Activated CD4-positive, alpha-beta memory T cell treated with anti-CD3 and anti-CD28 coated beads for 36 hours (primary cell): Measurements from ENCODE around the gene SYPL1. TPM values are rescaled to one million over a fixed set of nuclear protein-coding genes. Genes with fewer than 3 reads are reported as not detected.

Source experiments
- CTCF ChIA-PET: fragments of 350-600 bp; sonication (Branson Sonifier 250); formaldehyde crosslinking; loops from one replicate; lab custom pipeline; 2021; ENCODE audit warnings: antibody characterized with exemption, inconsistent platforms; lab: Charles Lee
- POLR2A ChIA-PET: fragments of 350-600 bp; sonication (Branson Sonifier 250); formaldehyde crosslinking; loops from one replicate; lab custom pipeline; 2021; ENCODE audit warnings: antibody characterized with exemption; lab: Charles Lee
- DNase-seq: peaks from one replicate; pipeline ENCODE4 v3.0.0-alpha.2; 2020
- H3K27ac Mint-ChIP-seq: one replicate; pipeline ENCODE4 v1.8.0; 2021; ENCODE audit warnings: mixed read lengths
- H3K27me3 Mint-ChIP-seq: one replicate; pipeline ENCODE4 v1.8.0; 2021; ENCODE audit warnings: mixed read lengths
- H3K36me3 Mint-ChIP-seq: one replicate; pipeline ENCODE4 v1.8.0; 2021; ENCODE audit warnings: mixed read lengths
- H3K4me1 Mint-ChIP-seq: one replicate; pipeline ENCODE4 v1.8.0; 2021; ENCODE audit warnings: low read depth, mixed read lengths
- H3K4me3 Mint-ChIP-seq: one replicate; pipeline ENCODE4 v1.8.0; 2021; ENCODE audit warnings: mild to moderate bottlenecking, mixed read lengths
- H3K9me3 Mint-ChIP-seq: one replicate; pipeline ENCODE4 v1.8.0; 2021; ENCODE audit warnings: mixed read lengths
- intact Hi-C: fragments of 100-400 bp; cut with micrococcal nuclease; formaldehyde crosslinking; loops from one replicate; pipeline ENCODE4 v1.15.1; 2023
- total RNA-seq, 2 experiments: library from RNA; stranded (reverse); gene quantifications; one replicate each; pipeline ENCODE4 v1.2.3, GENCODE V29; 2021

SYPL1 gene
- total RNA-seq, 2 experiments from 2014 or later = 27.4 to 29.1 TPM

DNA sequence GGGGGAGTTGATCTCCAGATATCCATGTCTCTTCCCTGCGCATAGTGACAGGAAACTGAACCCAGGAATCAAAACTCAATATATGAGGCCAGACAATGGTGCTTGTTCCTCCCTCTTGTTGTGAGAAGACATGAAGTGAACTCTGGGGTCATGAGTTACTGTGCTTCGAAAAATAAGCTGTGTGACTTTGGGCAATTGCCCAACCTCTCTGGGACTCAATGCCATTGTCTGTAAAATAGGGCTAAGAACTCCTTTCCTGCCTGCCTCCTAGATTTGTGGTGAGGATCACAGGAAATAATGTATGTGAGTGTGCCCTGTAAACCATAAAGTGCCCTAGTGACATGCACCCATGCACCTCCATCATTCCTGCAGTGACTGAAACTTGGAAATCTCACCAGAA, 48.4 kb downstream of the SYPL1 start:
- DNase-seq = no peak
- no peak overlapping the region for H3K4me3 Mint-ChIP-seq
- H3K9me3 Mint-ChIP-seq = no peaks in the 10 kb centered on the region
- no peaks in the 10 kb centered on the region for H3K27me3 Mint-ChIP-seq
- intact Hi-C loops = no loop called here
- peaks cover 7% of the 10 kb centered on the region for H3K4me1 Mint-ChIP-seq
- no peaks in the 10 kb centered on the region for H3K36me3 Mint-ChIP-seq
- CTCF ChIA-PET = no interaction called here
- POLR2A ChIA-PET = no interaction called here
- H3K27ac Mint-ChIP-seq = no peak overlapping the region

DNA sequence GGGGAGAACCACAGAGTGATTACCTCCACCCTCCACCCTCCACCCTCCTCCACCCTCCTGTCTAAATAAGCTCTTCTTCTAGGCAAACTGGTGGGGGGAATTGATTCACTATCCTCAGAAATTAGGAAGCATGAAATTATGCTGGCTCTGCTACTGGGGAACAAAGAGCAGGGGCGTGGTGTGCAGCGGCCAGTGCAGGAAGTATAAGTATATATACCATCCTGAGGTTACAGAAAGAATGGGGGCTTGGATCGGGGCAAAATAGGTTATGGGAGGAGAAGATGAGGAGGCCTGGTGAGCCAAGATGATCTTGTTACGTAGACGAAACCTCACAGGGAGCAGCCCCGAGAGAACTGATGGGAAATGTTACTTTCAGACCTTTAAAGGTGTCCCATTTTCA, 49.1 kb downstream of the SYPL1 start:
- Mint-ChIP-seq H3K9me3 (no peaks in the 10 kb centered on the region), H3K27ac (no peak overlapping the region), H3K36me3 (no peaks in the 10 kb centered on the region), H3K4me1 (peaks cover 11% of the 10 kb centered on the region), H3K4me3 (no peak overlapping the region), H3K27me3 (no peaks in the 10 kb centered on the region)
- POLR2A ChIA-PET = no interaction called here
- no peak for DNase-seq
- CTCF ChIA-PET = no interaction called here
- intact Hi-C loops = no loop called here

- no peaks in the 10 kb centered on the region for H3K36me3 Mint-ChIP-seq
- intact Hi-C loops = no loop called here
- H3K27ac Mint-ChIP-seq = no peak overlapping the region
- no peak for DNase-seq
- POLR2A ChIA-PET = no interaction called here
- no peak overlapping the region for H3K4me3 Mint-ChIP-seq
- CTCF ChIA-PET = no interaction called here
- H3K9me3 Mint-ChIP-seq = no peaks in the 10 kb centered on the region
- H3K4me1 Mint-ChIP-seq = peaks cover 14% of the 10 kb centered on the region
- no peaks in the 10 kb centered on the region for H3K27me3 Mint-ChIP-seq
Measured at GRCh38 chr7:106062521-106062931, 49.6 kb downstream of the SYPL1 start.

- no peak overlapping the region for H3K27ac Mint-ChIP-seq
- no peak for DNase-seq
Measured at GRCh38 chr7:106062006-106062405, 50.1 kb downstream of the SYPL1 start.

DNA sequence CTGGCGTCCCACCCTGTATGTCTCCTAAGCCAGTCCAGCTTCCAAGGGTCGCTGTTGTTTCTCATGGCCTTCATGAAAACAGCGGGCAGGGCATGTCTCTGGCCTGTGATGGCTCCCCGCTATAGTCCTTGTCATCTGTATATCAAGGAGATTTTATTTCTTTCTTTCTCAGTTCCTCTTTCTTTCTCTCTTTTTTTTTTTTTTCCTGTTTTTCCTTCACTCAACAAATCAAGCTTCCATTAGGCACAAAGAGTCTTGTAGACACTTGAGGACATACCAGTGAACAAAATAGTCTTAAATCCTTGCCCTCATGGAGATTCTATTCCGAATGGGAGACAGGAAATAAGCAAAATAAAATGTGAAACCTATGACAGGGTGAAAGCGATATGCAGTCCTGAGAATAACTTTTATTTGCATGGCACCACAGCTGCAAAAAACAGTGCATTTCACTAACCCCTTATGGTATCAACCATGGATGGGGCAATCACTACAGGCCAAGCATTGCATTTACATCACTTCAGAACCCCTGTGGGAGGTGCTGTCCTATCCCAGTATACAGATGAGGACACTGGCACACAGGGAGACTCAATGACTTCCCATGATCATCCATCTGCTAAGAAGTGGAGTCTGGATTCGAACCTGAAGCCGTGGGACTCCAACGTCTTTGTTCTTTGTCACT, 50.7 kb downstream of the SYPL1 start:
- intact Hi-C loops = no loop called here
- no peak for DNase-seq
- H3K4me3 Mint-ChIP-seq = no peak overlapping the region
- H3K27ac Mint-ChIP-seq = no peak overlapping the region
- no peaks in the 10 kb centered on the region for H3K9me3 Mint-ChIP-seq
- H3K4me1 Mint-ChIP-seq = peaks cover 21% of the 10 kb centered on the region
- H3K36me3 Mint-ChIP-seq = no peaks in the 10 kb centered on the region
- POLR2A ChIA-PET = no interaction called here
- CTCF ChIA-PET = interaction anchor here (1.2 to 1.8 kb wide), 2 partner anchors 43 to 92 kb away, joined by 3 to 8 read pairs; no protein-coding TSS in a partner anchor
- H3K27me3 Mint-ChIP-seq = no peaks in the 10 kb centered on the region

More at GRCh38 chr7:106062006-106062405, 50.1 kb downstream of the SYPL1 start:
- H3K9me3 Mint-ChIP-seq = no peaks in the 10 kb centered on the region
- no peak overlapping the region for H3K4me3 Mint-ChIP-seq
- intact Hi-C loops = no loop called here
- no peaks in the 10 kb centered on the region for H3K36me3 Mint-ChIP-seq
- peaks cover 17% of the 10 kb centered on the region for H3K4me1 Mint-ChIP-seq
- H3K27me3 Mint-ChIP-seq = no peaks in the 10 kb centered on the region
- POLR2A ChIA-PET = no interaction called here
- CTCF ChIA-PET = interaction anchor here (1.2 to 1.8 kb wide), 2 partner anchors 42 to 92 kb away, joined by 3 to 8 read pairs; no protein-coding TSS in a partner anchor

DNA sequence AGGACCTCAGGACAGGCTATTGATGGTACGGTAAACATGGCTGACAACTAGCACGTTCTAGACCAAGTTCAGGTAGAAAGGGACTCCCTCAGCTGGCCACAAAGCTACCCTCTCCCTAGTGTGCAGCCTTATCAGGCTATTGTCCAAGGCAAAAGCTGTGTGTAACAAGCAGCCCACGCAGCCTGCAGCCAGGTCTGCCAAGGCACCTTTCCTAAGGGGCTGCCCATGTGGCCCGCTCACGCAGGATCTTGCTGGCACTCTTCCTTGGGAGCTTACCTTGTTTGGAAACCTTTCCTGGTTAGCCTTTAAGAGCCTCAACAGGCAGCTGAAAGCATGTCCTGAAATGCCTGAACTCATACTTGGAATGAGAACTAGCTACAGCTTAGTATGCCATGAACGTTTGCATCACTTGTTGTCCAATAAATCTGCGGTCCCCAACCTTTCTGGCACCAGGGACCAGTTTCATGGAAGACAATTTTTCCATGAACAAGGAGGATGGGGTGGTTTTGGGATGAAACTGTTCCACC, 51.7 kb downstream of the SYPL1 start:
- no peak for DNase-seq
- Mint-ChIP-seq H3K36me3 (no peaks in the 10 kb centered on the region), H3K9me3 (no peaks in the 10 kb centered on the region), H3K27me3 (no peaks in the 10 kb centered on the region), H3K27ac (no peak overlapping the region), H3K4me1 (peaks cover 21% of the 10 kb centered on the region), H3K4me3 (no peak overlapping the region)
- intact Hi-C loops = no loop called here
- ChIA-PET CTCF (interaction anchor here (1.2 to 1.8 kb wide), 2 partner anchors 92 to 93 kb away, joined by 3 to 8 read pairs; no protein-coding TSS in a partner anchor), POLR2A (no interaction called here)

GRCh38 chr7:106059556-106059955, 52.6 kb downstream of the SYPL1 start:
- Mint-ChIP-seq H3K4me1 (peaks cover 21% of the 10 kb centered on the region), H3K4me3 (no peak overlapping the region), H3K9me3 (no peaks in the 10 kb centered on the region), H3K36me3 (no peaks in the 10 kb centered on the region), H3K27ac (no peak overlapping the region), H3K27me3 (no peaks in the 10 kb centered on the region)
- no peak for DNase-seq
- ChIA-PET POLR2A (interaction anchor here (0.6 kb wide), 1 partner anchor 95 kb away, joined by 3 read pairs; no protein-coding TSS in a partner anchor), CTCF (interaction anchor here (5.6 to 6.0 kb wide), 2 partner anchors 94 to 107 kb away, joined by 53 to 177 read pairs; no protein-coding TSS in a partner anchor)
- intact Hi-C loops = loop anchor here (5.0 kb wide), 2 partner anchors 38 to 53 kb away; partner anchors contain the start of gene SYPL1

DNA sequence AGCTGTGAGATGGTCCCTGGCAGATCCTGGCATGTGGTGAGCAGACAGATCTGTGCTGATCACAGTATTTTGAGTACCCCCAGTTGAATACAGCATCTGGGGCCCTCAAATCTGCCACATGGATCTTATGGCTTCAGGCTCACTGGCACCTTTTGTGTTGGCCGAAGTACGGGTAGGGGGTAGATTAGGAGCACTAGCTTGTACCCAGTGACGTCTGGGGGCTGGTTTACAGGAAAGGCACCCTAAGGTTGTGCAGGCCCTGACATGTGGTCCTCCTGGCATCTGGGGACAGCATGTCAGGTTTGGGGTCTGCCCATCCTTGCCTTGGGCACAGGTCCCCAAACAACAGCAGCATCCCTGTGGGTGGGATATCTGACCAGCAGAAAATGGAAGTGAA, 53.2 kb downstream of the SYPL1 start:
- Mint-ChIP-seq H3K4me1 (peaks cover 21% of the 10 kb centered on the region), H3K27me3 (no peaks in the 10 kb centered on the region), H3K9me3 (no peaks in the 10 kb centered on the region), H3K27ac (no peak overlapping the region), H3K36me3 (no peaks in the 10 kb centered on the region), H3K4me3 (no peak overlapping the region)
- no peak for DNase-seq
- intact Hi-C loops = loop anchor here (5.0 kb wide), 2 partner anchors 38 to 53 kb away; partner anchors contain the start of gene SYPL1
- ChIA-PET CTCF (interaction anchor here (5.6 to 6.0 kb wide), 2 partner anchors 94 to 107 kb away, joined by 53 to 177 read pairs; no protein-coding TSS in a partner anchor), POLR2A (interaction anchor here (0.6 kb wide), 1 partner anchor 95 kb away, joined by 3 read pairs; no protein-coding TSS in a partner anchor)

DNA sequence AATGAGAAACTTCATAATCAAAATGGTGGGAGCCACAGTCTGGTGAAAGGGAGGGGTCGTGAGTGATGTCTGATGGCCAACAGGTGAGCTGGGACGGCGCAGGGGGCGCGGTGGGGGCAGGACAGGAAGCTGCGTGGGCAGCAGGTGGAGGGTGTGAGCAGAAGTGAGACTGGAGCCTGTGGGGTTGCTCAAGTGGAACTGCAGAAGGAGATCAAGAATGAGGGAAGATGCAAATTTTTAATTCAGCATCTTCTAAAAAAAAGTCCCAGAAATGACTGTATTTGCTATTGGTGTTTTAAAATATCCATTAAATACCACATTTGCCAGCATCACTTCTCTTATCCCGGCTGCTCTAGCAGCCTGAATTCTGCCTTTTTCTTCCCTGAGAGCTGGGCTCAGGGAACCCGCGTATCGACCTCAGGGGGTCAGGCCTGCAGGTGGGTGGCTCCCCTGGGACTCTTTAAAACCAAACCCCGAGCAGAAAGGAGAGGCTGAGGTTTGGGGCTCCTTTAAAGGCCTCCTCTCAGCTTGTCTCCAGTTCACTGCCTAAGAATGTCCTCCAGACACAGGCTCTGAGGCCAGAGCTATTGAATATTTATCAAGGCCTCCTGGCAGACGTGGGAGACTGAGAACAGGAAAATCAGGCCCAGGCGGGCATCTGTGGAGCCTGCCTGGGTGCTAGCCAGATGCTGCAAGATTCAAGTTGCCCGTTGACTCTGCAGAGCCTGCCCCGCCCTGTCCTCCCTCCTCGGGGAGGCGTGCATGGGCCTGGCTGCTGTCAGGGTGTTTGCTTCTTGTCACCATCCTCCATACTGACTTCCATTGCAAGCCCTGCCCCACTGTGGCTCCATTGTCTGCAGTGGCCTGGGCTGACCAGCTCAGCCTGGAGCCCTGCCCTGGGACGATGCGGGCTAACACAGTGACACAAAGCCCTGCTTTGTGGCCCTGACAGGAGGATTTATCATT, 53.9 kb downstream of the SYPL1 start:
- H3K27me3 Mint-ChIP-seq = no peaks in the 10 kb centered on the region
- H3K4me1 Mint-ChIP-seq = peaks cover 21% of the 10 kb centered on the region
- intact Hi-C loops = loop anchor here (1.0 to 5.0 kb wide), 5 partner anchors 13 to 108 kb away; partner anchors contain the start of gene SYPL1
- ChIA-PET CTCF (interaction anchor here (0.5 to 6.0 kb wide), 10 partner anchors 9 to 743 kb away, joined by 3 to 177 read pairs (median 4); partner anchors contain the start of gene SYPL1), POLR2A (no interaction called here)
- no peak overlapping the region for H3K4me3 Mint-ChIP-seq
- no peaks in the 10 kb centered on the region for H3K9me3 Mint-ChIP-seq
- peak; percentile 36 for DNase-seq
- no peaks in the 10 kb centered on the region for H3K36me3 Mint-ChIP-seq
- H3K27ac Mint-ChIP-seq = no peak overlapping the region

- Mint-ChIP-seq H3K27ac (no peak overlapping the region), H3K4me1 (peaks cover 16% of the 10 kb centered on the region), H3K9me3 (no peaks in the 10 kb centered on the region), H3K4me3 (no peak overlapping the region), H3K27me3 (no peaks in the 10 kb centered on the region), H3K36me3 (no peaks in the 10 kb centered on the region)
- POLR2A ChIA-PET = no interaction called here
- no peak for DNase-seq
- intact Hi-C loops = loop anchor here (1.0 to 5.0 kb wide), 5 partner anchors 14 to 109 kb away; partner anchors contain the start of gene SYPL1
- CTCF ChIA-PET = interaction anchor here (0.5 to 6.0 kb wide), 16 partner anchors 10 to 742 kb away, joined by 3 to 177 read pairs (median 4); partner anchors contain the start of gene SYPL1
Measured at GRCh38 chr7:106057204-106057961, 54.7 kb downstream of the SYPL1 start.
